Endothelial cell of umbilical vein (primary cell): Measurements from ENCODE around the gene GAP43. TPM values are rescaled to one million over a fixed set of nuclear protein-coding genes. Genes with fewer than 3 reads are reported as not detected.

ENCODE experiments used
- BruUV-seq: library from RNA; stranded (reverse); fragments of 400-500 nt; replicated peaks from 2 replicates; lab custom pipeline; 2021; lab: Mats Ljungman, UMichigan
- CTCF ChIA-PET: fragments of 300-600, 350-600 bp; sonication (Branson Sonifier 250); formaldehyde crosslinking; loops from one replicate; lab custom pipeline; 2021; ENCODE audit warnings: antibody characterized with exemption, inconsistent platforms; lab: Charles Lee
- POLR2A ChIA-PET: fragments of 300-600, 350-600 bp; sonication (Branson Sonifier 250); formaldehyde crosslinking; loops from one replicate; lab custom pipeline; 2021; ENCODE audit warnings: antibody characterized with exemption, inconsistent platforms; lab: Charles Lee
- DNase-seq: peaks from one replicate; pipeline ENCODE4 v3.0.0-alpha.2; 2011; ENCODE audit warnings: low read depth, low spot score
- FAIRE-seq: peaks from 2 replicates; lab custom pipeline; 2011; peaks lifted over from hg19 to GRCh38; lab: Jason Lieb, UNC
- H2AFZ ChIP-seq: 2 replicates; pipeline ENCODE4 v1.6.0; 2012; ENCODE audit warnings: low read depth, low read length, control low read depth, inconsistent platforms
- H3K27ac ChIP-seq: 2 replicates; pipeline ENCODE4 v1.5.1; 2011; ENCODE audit warnings: low read depth, mild to moderate bottlenecking, control low read depth, low read length, moderate library complexity; ENCODE audit not compliant: insufficient read depth
- H3K27me3 ChIP-seq, 2 experiments: 2 replicates each; pipeline versions ENCODE4 v1.6.0 to v1.6.1; 2011; ENCODE audit warnings: low read length in 2 of 2, mixed read lengths in 1 of 2; ENCODE audit not compliant: control insufficient read depth in 2 of 2, insufficient read depth in 2 of 2
- H3K36me3 ChIP-seq, 2 experiments: 2 replicates in 1 of 2; 3 replicates in 1 of 2; pipeline ENCODE4 v1.5.1; 2011; ENCODE audit warnings: low read length in 2 of 2, mild to moderate bottlenecking in 1 of 2, moderate library complexity in 1 of 2; ENCODE audit not compliant: control insufficient read depth in 2 of 2, insufficient read depth in 2 of 2; ENCODE audit errors: extremely low read depth in 1 of 2
- H3K4me1 ChIP-seq: 3 replicates; pipeline ENCODE4 v1.5.1; 2011; ENCODE audit warnings: mild to moderate bottlenecking, low read length; ENCODE audit not compliant: control insufficient read depth, insufficient read depth; ENCODE audit errors: extremely low read depth
- H3K4me2 ChIP-seq: 2 replicates; pipeline ENCODE4 v1.6.1; 2011; ENCODE audit warnings: low read length, control low read depth, mixed read lengths; ENCODE audit not compliant: insufficient read depth
- H3K4me3 ChIP-seq, 3 experiments: fragments of 200-600 bp in 1 of 3; sonication (generic), shearing (Covaris generic) in 1 of 3; replicated peaks in 1 of 3; 2 replicates each; pipeline ENCODE4 v1.5.1; 2011 to 2016; ENCODE audit warnings: control low read depth in 3 of 3, low read length in 3 of 3, mild to moderate bottlenecking in 2 of 3, inconsistent platforms in 1 of 3, low read depth in 1 of 3, moderate library complexity in 1 of 3; ENCODE audit not compliant: insufficient read depth in 1 of 3
- H3K79me2 ChIP-seq: 2 replicates; pipeline ENCODE4 v1.6.0; 2012; ENCODE audit warnings: low read length, inconsistent platforms; ENCODE audit not compliant: control insufficient read depth, insufficient read depth
- H3K9ac ChIP-seq: replicated peaks from 2 replicates; pipeline ENCODE3; 2011; ENCODE audit warnings: low read length, control low read depth; ENCODE audit not compliant: insufficient read depth; ENCODE audit errors: extremely low read depth
- H3K9me1 ChIP-seq: replicated peaks from 3 replicates; pipeline ENCODE4 v1.6.0; 2011; ENCODE audit warnings: mild to moderate bottlenecking, low read length; ENCODE audit not compliant: control insufficient read depth, insufficient read depth; ENCODE audit errors: extremely low read depth
- H3K9me3 ChIP-seq: replicated peaks from 2 replicates; pipeline ENCODE4 v1.5.1; 2012; ENCODE audit warnings: low read length, inconsistent platforms; ENCODE audit not compliant: control insufficient read depth, insufficient read depth
- H4K20me1 ChIP-seq: replicated peaks from 2 replicates; pipeline ENCODE3; 2011; ENCODE audit warnings: mild to moderate bottlenecking, low read length; ENCODE audit not compliant: control insufficient read depth, insufficient read depth; ENCODE audit errors: extremely low read depth
- CTCF ChIP-seq, 2 donors: IDR thresholded peaks; 1 replicate in 1 of 2; 2 replicates in 1 of 2; pipeline ENCODE4 v1.5.1; 2011; ENCODE audit warnings: low read length in 2 of 2, mild to moderate bottlenecking in 2 of 2, moderate library complexity in 2 of 2, control low read depth in 1 of 2, inconsistent platforms in 1 of 2, low read depth in 1 of 2; ENCODE audit not compliant: insufficient read depth in 1 of 2; ENCODE audit errors: extremely low read depth in 1 of 2
- EZH2 ChIP-seq: IDR thresholded peaks from 2 replicates; pipeline ENCODE4 v1.6.1; 2012; ENCODE audit warnings: borderline replicate concordance, low read depth, mild to moderate bottlenecking, moderate library complexity, low read length, inconsistent platforms; ENCODE audit not compliant: severe bottlenecking
- FOS ChIP-seq: IDR thresholded peaks from 2 replicates; pipeline ENCODE4 v1.6.1; 2011; ENCODE audit warnings: mild to moderate bottlenecking, low read length, moderate library complexity, borderline replicate concordance; ENCODE audit not compliant: insufficient read depth
- GATA2 ChIP-seq: IDR thresholded peaks from 2 replicates; pipeline ENCODE4 v1.7.0; 2011; ENCODE audit warnings: low read depth, mild to moderate bottlenecking, moderate library complexity, mixed read lengths, low read length; ENCODE audit not compliant: insufficient read length, insufficient read depth
- JUN ChIP-seq: IDR thresholded peaks from 2 replicates; pipeline ENCODE4 v1.6.1; 2011; ENCODE audit warnings: borderline replicate concordance, low read depth; ENCODE audit not compliant: insufficient read length, insufficient read depth
- MAX ChIP-seq: IDR thresholded peaks from 2 replicates; pipeline ENCODE4 v1.6.1; 2011; ENCODE audit not compliant: insufficient read depth, insufficient read length
- MYC ChIP-seq: IDR thresholded peaks from one replicate; pipeline ENCODE4 v1.6.1; 2011; ENCODE audit warnings: mild to moderate bottlenecking, low read depth, low read length
- POLR2A ChIP-seq: IDR thresholded peaks from 2 replicates; pipeline ENCODE4 v1.6.1; 2012; ENCODE audit warnings: low read depth, mild to moderate bottlenecking, control low read depth, low read length
- POLR2AphosphoS5 ChIP-seq: IDR thresholded peaks from 2 replicates; pipeline ENCODE4 v1.6.1; 2012; ENCODE audit warnings: low read depth, mild to moderate bottlenecking, control low read depth, low read length, moderate library complexity; ENCODE audit not compliant: insufficient read depth
- dilution Hi-C: fragments of 300-500 bp; cut with MboI; formaldehyde crosslinking; loops from one replicate; pipeline ENCODE4 v1.15.0; 2019; ENCODE audit warnings: low sequenced_read_pairs; ENCODE audit not compliant: extremely low pct_ligation_motif_present
- intact Hi-C: fragments of 100-400 bp; cut with micrococcal nuclease; formaldehyde crosslinking; loops from one replicate; pipeline ENCODE4 v1.10.0; 2022
- polyA plus RNA-seq, 4 experiments: library from polyadenylated mRNA; depleted of rRNA in 3 of 4; stranded (reverse) in 3 of 4; unstranded in 1 of 4; fragments of >200 nt; gene quantifications; 2 replicates each; pipeline versions ENCODE4 v1.2.1 to v1.2.3, GENCODE V29; 2011 to 2012; ENCODE audit warnings: missing spikeins in 1 of 4
- total RNA-seq: library from RNA; stranded (reverse); gene quantifications from 2 replicates; pipeline ENCODE4 v1.2.3, GENCODE V29; 2021

The GAP43 gene
- total and polyA plus RNA-seq, 2 donors (not counting 3 experiments of a cell fraction or from before 2014, with no cell fraction given) = 0.06 TPM; not detected in 1

GRCh38 chr3:115581362-115582135, 41.8 kb upstream of the GAP43 start:
- dilution Hi-C loops = no loop called here

More at GRCh38 chr3:115581362-115582135, 41.8 kb upstream of the GAP43 start:
- Histone ChIP-seq H3K27me3 (peaks cover 2% of the 10 kb centered on the region in 2 experiments), H3K4me2 (no peak overlapping the region), H3K36me3 (no peaks in the 10 kb centered on the region), H3K27ac (no peak overlapping the region), H3K9ac (no peak overlapping the region), H4K20me1 (no peaks in the 10 kb centered on the region), H3K9me3 (no peaks in the 10 kb centered on the region), H2AFZ (no peak overlapping the region), H3K9me1 (no peaks in the 10 kb centered on the region), H3K4me1 (no peaks in the 10 kb centered on the region), H3K4me3 (no peak overlapping the region), H3K79me2 (no peaks in the 10 kb centered on the region)
- POLR2A ChIA-PET = no interaction called here
- FAIRE-seq (no peak), DNase-seq (no peak)
- CTCF ChIA-PET = interaction anchor here (1.1 kb wide), 1 partner anchor 135 kb away, joined by 3 read pairs; no protein-coding TSS in a partner anchor
- intact Hi-C loops = no loop called here
- TF ChIP-seq JUN (no peak), MAX (no peak), EZH2 (no peak), POLR2A (no peak), GATA2 (no peak), MYC (no peak), CTCF (IDR thresholded peaks at IDR 0.05; ENCODE audit: extremely low read depth in 1 of 2, insufficient read depth in 1 of 2, low read depth in 1 of 2, low read length in 2 of 2) (no peak), POLR2AphosphoS5 (no peak), FOS (no peak)
- BruUV-seq = no TSS peak
